Skeletal muscle satellite cell (primary cell): ENCODE results near the gene COL13A1.

Experiments used
- H3K27me3 ChIP-seq: 2 replicates; pipeline ENCODE4 v1.7.0; 2013; ENCODE audit warnings: low read length; ENCODE audit not compliant: control insufficient read depth, insufficient read depth
- H3K36me3 ChIP-seq: 2 replicates; pipeline ENCODE4 v1.7.0; 2013; ENCODE audit warnings: mild to moderate bottlenecking, control low read depth, low read length; ENCODE audit not compliant: insufficient read depth
- H3K4me1 ChIP-seq: 2 replicates; pipeline ENCODE4 v1.7.0; 2013; ENCODE audit warnings: low read length; ENCODE audit not compliant: control insufficient read depth, insufficient read depth
- H3K4me2 ChIP-seq: 2 replicates; pipeline ENCODE4 v1.7.0; 2013; ENCODE audit warnings: mild to moderate bottlenecking, low read length
- H3K4me3 ChIP-seq: 2 replicates; pipeline ENCODE4 v1.7.0; 2013; ENCODE audit warnings: low read length
- H3K9ac ChIP-seq: 2 replicates; pipeline ENCODE4 v1.7.0; 2013; ENCODE audit warnings: mild to moderate bottlenecking, low read depth, low read length, moderate library complexity
- H3K9me3 ChIP-seq: replicated peaks from 2 replicates; pipeline ENCODE4 v1.7.0; 2013; ENCODE audit warnings: mild to moderate bottlenecking, control low read depth, low read length

Gene COL13A1

DNA sequence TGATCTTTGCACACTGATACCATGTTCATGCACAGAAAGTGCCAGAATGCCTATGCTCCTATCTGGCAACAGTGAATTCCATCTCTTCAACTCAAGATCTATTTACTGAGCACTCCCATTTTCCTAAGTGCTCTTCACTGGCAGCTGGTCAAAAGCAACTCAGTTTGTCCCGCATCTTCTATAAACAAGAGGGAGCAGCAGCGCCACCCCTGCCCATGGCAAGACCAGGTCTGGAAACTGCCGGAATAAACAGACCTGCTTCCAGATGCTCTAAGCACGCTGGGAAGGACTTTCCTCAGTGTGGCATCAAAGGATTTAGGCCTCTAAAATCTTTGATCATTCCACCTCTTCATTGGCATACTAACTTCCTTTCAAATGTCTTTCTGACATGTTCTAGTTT is 146.6 kb downstream of the COL13A1 start:
- no peaks in the 10 kb centered on the region for H3K9me3 ChIP-seq
- no peak overlapping the region for H3K4me3 ChIP-seq
- H3K9ac ChIP-seq: no peak overlapping the region
- H3K4me2 ChIP-seq: no peak overlapping the region
- no peaks in the 10 kb centered on the region for H3K4me1 ChIP-seq
- H3K36me3 ChIP-seq: no peaks in the 10 kb centered on the region
- H3K27me3 ChIP-seq: no peaks in the 10 kb centered on the region

DNA sequence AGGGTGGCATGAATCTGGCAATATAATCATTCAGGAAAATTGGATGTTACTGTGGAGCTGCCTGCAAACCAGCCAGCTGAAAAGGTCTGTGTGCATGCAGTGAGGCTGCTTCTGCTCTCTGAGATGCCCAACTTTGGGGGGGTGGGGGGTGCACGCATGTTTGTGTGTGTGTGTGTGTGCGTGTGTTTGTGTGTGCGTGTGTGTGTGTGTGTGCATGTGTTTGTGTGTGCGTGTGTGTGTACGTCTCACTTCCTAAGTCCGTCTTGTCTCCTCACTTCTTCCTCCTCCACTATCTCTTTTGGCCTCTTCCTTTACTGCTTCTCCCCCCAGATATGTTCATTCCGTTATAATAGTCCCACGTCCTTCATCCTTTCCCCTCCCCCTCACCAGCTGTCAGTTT is 148.1 kb downstream of the COL13A1 start:
- Histone ChIP-seq H3K27me3 (no peaks in the 10 kb centered on the region), H3K9me3 (no peaks in the 10 kb centered on the region), H3K36me3 (no peaks in the 10 kb centered on the region), H3K4me3 (no peak overlapping the region), H3K4me1 (no peaks in the 10 kb centered on the region), H3K9ac (no peak overlapping the region), H3K4me2 (no peak overlapping the region)

DNA sequence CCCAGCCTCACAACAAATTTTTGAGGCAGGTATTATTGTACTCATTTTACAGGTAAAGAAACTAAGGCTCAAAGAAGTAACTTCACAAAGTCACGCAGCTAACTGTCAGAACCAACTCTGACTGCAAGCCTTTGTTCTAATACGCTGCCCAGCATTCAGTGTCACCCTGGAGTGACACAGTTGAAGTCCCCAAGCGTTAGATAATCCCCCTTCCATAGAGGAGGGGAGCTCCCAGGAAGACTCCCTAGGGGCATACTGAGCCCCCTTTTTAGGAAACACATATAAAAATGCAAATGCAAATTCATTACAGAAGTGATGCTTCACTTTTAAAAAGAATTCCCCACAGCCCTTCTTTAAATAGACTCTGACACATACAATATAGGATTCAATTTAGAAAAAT is 150.0 kb downstream of the COL13A1 start:
- no peak overlapping the region for H3K4me3 ChIP-seq
- H3K4me2 ChIP-seq: no peak overlapping the region
- no peaks in the 10 kb centered on the region for H3K27me3 ChIP-seq
- no peaks in the 10 kb centered on the region for H3K4me1 ChIP-seq
- no peaks in the 10 kb centered on the region for H3K36me3 ChIP-seq
- no peak overlapping the region for H3K9ac ChIP-seq
- no peaks in the 10 kb centered on the region for H3K9me3 ChIP-seq

DNA sequence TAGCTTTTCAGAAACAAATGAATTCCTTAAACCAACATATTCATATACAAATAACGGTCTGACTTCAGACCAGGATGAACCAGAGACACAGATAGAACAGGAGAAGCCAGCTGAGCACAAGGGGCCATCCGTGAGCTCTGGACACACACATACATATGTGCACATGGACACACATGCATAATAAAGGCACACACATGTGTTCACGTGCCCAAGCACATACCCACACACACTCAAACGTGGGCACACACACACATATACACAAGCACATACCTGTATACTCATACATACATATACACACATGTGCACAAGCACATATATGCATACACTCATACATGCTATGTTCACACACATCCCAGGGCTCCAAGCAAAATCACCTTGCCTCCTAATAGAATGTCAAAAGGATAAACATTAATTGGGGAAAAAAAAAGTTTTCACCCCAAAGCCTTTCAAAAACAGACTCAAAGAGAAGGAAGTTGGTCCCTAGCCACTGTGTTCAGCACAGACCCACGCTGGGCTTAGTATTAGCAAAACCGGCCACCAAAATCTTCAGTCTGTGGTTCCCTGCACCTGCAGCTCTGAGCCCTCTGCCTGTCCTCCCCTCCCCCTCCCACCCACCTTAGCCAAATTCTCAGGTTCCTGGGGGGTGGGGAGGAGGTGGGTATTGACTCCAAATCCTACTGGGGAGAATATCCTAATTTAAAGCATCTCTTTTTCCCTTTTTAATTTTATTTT is 150.5 kb downstream of the COL13A1 start:
- H3K36me3 ChIP-seq: no peaks in the 10 kb centered on the region
- H3K9ac ChIP-seq: no peak overlapping the region
- no peaks in the 10 kb centered on the region for H3K4me1 ChIP-seq
- H3K9me3 ChIP-seq: no peaks in the 10 kb centered on the region
- H3K4me2 ChIP-seq: no peak overlapping the region
- H3K4me3 ChIP-seq: no peak overlapping the region
- H3K27me3 ChIP-seq: no peaks in the 10 kb centered on the region

DNA sequence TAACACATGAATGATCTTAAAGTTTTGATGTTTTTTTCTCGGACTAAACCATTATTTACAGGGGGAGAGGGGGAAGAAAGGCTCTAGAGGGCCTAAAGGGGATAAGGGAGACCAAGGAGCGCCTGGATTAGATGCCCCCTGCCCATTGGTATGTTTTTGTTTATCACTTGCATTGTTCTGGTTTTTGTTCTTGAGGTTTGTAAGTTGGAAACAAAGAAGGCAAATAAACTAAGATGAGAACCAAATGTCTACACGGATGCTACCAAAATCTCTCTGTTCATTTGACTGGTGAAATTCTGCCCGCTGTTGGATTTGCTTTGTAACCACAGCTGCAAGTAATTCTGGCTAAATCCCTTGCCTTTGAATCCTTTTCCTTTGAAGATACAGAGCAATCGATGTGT is 151.1 kb downstream of the COL13A1 start:
- Histone ChIP-seq H3K27me3 (no peaks in the 10 kb centered on the region), H3K4me2 (no peak overlapping the region), H3K4me1 (no peaks in the 10 kb centered on the region), H3K9me3 (no peaks in the 10 kb centered on the region), H3K4me3 (no peak overlapping the region), H3K9ac (no peak overlapping the region), H3K36me3 (no peaks in the 10 kb centered on the region)

DNA sequence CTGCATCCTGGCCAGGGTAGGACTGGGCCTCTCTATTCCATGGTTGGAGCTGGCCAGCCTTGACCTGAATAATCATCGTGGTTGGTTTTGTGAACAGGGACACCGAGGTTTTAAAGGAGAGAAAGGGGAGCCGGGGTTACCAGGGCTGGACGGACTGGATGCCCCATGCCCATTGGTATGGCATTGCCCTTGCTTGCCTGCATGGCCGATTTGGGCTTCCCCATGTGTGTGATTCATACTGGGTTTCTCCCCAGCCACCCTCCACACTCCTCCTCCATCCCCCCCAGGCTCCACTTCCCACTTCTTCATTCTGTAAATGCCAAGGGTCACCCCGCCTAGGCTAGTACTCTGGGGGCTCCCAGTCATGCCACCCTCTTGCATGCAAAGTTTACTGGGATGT is 152.1 kb downstream of the COL13A1 start:
- Histone ChIP-seq H3K4me1 (no peaks in the 10 kb centered on the region), H3K9ac (no peak overlapping the region), H3K27me3 (no peaks in the 10 kb centered on the region), H3K4me3 (no peak overlapping the region), H3K36me3 (no peaks in the 10 kb centered on the region), H3K9me3 (no peaks in the 10 kb centered on the region), H3K4me2 (no peak overlapping the region)

DNA sequence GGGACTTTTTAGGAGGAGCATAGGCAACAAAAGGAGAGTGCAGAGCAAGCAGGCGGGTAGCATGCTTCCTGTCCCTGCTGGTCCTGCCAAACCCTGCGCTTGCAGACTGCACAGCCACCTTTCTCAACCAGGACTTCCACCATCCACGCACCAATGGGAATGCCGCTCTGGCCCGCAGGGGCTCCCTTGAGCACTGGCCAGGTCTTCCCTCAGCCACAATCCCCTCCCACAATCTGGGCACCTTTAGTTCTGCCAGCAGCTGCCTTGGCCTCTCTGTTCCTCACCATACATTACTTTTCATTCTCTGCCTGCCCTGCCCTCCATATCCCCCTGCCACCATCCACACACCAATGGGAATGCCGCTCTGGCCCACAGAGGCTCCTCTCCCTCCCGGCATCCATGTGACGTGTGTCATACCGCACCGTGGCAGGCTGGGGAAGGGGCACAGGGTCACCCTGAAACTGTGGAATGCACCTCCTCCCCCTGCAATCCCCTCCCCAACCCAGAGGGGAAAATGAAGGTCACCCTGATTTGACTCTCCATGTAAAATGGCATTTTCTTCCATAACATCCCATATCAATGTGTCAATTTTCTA is 153.6 kb downstream of the COL13A1 start:
- H3K9me3 ChIP-seq: no peaks in the 10 kb centered on the region
- no peaks in the 10 kb centered on the region for H3K36me3 ChIP-seq
- no peak overlapping the region for H3K4me3 ChIP-seq
- no peaks in the 10 kb centered on the region for H3K4me1 ChIP-seq
- no peaks in the 10 kb centered on the region for H3K27me3 ChIP-seq
- no peak overlapping the region for H3K9ac ChIP-seq
- H3K4me2 ChIP-seq: no peak overlapping the region

DNA sequence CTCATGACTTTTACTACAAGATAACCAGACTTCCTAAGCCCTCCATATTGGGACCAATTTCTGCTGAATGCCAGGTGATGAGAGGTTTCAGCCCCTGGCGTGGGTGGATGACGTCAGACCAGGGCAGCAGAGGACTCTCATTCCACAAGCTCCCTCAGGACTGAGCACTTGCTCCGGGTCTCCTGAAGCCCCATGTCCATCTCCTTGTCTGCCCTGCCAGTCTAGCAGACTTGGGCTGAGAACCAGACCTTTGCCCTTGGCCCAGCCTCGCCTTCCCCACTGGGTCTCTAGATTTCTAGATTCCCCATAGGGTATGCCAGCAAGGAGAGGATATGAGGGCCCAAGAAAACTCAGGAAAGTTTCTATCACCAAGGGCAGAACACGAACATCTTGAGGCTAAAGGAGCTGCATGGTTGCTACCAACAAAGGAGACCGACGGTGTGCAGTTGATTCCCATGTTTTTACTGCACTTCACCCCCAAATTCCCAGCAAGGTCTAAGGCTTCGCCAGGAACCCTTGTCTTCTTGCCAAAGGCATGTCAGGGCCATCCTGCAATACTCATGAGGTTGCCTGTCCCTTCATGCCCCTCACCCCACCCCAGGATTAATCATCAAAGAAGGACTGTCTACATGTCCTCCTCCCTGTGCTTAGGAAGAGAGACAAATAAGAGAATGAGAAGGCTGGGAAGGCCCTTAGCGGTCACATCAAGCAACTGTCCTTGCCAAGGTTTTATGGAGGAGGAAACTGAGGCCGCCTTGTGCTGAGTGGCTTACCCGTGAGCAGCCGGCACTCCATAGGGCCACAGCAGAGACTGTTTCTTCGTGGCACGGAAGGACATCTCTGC is 154.4 kb downstream of the COL13A1 start:
- Histone ChIP-seq H3K4me3 (no peak overlapping the region), H3K4me2 (no peak overlapping the region), H3K9me3 (no peaks in the 10 kb centered on the region), H3K36me3 (no peaks in the 10 kb centered on the region), H3K9ac (no peak overlapping the region), H3K4me1 (no peaks in the 10 kb centered on the region), H3K27me3 (no peaks in the 10 kb centered on the region)

DNA sequence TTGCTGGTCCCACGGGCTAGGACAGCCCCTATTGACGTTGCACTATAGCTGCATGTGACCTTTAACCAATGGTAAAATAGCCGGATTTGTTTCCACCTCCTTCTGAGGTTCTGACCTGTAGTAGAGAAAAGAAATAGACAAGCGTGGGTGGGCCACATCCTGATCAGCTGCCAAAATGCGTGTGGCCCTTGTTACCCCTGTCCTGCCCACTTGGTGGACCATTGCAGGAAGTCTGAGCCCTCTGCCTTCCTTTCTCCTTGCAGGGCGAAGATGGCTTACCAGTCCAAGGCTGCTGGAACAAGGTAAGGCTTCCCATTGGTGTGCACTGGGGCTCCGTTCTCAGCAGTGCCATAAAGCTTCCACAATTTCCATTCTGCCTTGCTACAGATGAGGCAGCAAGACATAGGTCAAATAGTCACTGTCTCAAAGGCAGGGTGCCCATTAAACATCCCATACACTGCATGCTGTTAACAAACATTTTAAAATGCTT is 155.1 kb downstream of the COL13A1 start:
- H3K36me3 ChIP-seq: no peaks in the 10 kb centered on the region
- H3K4me1 ChIP-seq: no peaks in the 10 kb centered on the region
- H3K27me3 ChIP-seq: no peaks in the 10 kb centered on the region
- no peak overlapping the region for H3K4me3 ChIP-seq
- no peaks in the 10 kb centered on the region for H3K9me3 ChIP-seq
- H3K4me2 ChIP-seq: no peak overlapping the region
- no peak overlapping the region for H3K9ac ChIP-seq

DNA sequence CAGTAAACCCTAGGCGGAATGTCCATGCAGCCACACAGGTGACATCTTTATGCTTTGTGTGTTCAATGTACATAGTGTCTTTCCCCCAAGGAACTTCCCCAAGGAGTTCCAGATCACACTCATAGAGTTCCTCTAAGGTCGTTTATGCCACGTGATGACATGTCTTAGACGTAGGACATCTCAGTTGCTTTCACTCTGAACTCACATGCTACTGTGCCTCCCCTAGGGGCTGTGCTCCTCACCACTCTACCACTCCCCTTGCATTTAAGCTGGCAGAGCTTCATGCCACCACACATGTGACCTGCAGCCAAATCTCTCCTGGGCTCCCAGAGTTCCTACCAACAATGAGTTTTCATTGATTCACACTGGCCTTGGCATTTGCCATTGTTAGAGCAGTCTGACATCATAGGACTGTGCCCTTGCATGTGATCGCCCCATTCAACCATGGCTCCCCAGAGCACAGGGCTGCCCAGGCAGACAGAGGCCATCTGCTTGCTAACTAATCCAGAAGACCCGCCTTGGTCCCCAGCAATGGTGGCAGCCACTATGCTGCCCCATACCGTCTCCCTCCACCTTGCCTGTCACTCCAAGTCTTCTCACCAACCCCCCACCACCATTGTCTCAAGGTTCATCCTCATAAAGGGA is 155.7 kb downstream of the COL13A1 start:
- H3K4me3 ChIP-seq: no peak overlapping the region
- H3K27me3 ChIP-seq: no peaks in the 10 kb centered on the region
- H3K4me1 ChIP-seq: no peaks in the 10 kb centered on the region
- H3K9me3 ChIP-seq: no peaks in the 10 kb centered on the region
- no peak overlapping the region for H3K4me2 ChIP-seq
- no peak overlapping the region for H3K9ac ChIP-seq
- no peaks in the 10 kb centered on the region for H3K36me3 ChIP-seq

DNA sequence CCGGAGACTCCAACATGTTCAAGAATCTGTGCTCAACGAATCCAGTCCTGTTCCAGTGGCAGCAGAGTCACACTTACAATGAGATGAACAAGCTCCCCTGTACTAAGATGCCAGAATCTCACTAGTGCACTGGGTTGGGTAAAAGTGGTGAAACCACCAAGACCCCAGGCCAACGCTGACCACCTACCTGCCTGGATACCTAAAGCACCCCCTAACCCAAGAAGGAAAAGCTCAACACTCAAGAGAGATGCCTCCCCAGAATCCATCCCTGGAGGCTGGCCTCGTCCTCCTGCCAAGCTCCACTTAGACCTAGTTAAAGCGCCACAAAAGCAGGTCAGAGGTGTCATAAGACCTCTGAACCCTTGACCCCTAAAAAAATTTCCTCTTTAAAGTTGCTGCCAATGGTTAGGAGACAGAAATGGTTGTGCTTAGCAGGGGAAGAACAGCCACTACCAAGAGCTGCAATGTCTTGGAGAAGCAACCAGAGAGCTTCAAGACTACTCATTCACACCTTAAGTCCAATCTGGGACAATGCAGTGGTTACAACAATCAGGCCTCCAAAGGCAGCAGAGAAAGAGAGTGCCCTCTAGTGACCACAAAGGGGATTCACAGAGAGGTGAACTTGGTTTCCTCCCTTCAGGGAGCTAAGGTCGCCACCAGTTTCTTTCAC is 156.3 kb downstream of the COL13A1 start:
- Histone ChIP-seq H3K9ac (no peak overlapping the region), H3K36me3 (no peaks in the 10 kb centered on the region), H3K4me3 (no peak overlapping the region), H3K4me2 (no peak overlapping the region), H3K4me1 (no peaks in the 10 kb centered on the region), H3K27me3 (peaks cover 6% of the 10 kb centered on the region), H3K9me3 (no peaks in the 10 kb centered on the region)
